Measurements from ENCODE around the gene ABTB1.

Gene ABTB1

DNA sequence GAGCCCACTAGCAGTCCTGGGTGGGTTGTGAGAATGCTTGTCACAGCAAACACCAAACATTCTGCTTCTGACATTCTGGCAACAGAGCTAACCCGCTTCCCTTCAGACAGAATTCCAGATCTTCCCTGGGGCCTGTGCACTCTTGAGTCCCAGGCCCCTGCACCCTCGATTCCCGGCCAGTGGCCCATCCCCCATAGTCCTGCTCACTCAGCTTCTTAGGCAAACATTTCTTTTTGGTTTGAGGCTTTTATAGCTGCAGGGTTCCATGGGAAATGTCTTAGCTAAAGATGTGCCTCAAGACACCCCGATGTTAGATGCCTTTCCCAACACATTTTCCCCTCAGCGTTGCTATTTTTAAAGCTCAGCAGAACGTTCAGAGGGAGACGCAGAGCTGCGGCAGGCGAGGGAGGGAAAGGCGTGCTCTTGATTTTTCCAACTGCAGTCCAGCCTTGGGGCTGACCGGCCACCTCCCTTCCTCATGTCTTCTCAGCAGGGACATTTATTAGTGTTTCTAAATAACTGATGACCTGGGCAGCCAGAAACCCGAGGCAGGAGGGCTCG is 35.2 kb downstream of the ABTB1 start:
- no peak for DNase-seq

DNA sequence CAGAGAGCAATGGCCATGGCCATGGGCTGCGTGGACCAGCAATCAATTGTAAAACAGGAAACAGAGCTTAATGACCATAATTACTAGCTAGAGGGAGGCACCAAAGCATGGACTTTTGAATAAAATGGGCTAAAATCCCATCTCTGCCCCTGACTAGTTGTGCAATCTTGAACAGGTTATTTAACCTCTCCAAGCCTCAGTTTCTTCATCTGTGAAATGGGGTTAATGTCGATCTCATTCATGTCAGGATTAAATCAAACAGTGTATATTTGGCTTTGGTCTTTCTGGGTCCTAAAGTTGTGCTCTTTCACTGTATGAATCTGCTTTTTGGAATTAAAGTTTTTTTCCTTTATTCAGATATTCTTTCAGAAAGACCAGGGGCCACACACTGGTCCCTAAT is 36.1 kb downstream of the ABTB1 start:
- no peak for DNase-seq

DNA sequence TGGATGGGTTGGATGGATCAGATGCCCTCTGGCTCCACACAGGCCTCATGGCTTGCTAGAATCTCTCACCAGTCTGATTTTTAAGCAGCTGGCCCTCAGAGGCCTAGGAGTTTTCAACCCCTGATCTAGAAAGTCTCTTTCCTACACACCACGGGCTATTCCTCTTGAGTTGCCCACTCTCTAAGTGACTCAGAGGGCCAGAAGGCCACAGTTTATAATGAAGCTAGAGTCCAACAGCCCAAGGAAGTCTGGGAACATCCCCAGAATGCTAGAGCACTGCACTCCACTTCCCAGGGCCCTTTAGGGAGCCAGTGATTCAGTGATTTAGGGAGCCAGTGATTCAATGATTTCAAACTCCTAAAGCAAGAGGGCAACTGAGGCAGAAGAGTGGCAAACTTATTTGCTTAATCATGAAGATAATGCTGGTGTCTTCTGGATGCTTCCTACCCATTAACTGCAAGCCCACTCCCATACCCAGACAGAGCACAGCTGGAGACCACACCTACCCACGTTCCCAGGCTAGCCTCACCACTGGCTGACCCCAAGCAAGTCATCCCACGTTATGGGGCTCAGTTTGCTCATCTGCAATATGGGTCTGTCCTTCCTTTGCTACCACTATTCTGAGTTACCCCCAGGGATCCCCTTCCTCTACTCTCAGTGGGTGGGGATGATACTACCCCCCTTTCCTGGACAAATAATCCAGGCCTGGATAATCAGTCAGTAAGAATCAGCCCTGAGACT is 36.7 kb downstream of the ABTB1 start:
- no peak for DNase-seq

DNA sequence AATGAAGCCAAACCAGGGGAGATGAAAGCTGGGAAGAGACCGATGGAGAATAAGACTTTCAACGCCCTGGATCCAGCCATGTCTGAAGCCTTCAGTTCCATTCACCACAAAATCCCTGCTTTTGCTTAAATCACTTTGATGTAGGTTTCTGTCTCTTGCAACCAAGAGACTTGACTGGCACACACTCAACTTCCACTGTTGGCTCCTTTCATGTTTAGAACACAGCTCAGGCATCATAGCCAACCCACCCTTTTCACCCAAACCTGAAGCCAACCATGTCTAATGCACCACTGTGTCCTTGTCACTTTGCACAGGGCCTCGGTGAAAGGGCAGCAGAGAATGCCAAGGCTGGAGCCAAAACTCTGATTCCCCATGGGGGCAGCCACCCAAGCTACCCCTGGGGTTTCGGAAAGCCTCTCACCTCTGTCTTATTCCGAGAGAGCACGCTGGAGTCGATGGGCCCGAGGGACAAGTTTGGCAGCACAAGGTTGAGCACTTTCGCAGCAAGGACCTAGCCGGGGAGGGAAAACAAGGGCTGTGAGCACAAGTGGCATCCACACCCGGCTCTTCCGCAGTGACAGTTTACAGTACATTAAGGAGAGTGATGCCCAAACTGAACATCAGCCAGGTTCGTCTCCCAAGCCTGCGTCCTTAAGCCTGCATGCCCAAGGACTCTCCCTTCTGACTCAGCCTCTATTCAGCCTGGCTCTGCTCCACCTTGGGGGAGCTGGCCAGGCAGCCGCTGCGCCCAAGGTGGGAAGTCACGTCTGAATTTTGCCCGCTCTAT is 37.6 kb downstream of the ABTB1 start:
- no peak for DNase-seq

DNA sequence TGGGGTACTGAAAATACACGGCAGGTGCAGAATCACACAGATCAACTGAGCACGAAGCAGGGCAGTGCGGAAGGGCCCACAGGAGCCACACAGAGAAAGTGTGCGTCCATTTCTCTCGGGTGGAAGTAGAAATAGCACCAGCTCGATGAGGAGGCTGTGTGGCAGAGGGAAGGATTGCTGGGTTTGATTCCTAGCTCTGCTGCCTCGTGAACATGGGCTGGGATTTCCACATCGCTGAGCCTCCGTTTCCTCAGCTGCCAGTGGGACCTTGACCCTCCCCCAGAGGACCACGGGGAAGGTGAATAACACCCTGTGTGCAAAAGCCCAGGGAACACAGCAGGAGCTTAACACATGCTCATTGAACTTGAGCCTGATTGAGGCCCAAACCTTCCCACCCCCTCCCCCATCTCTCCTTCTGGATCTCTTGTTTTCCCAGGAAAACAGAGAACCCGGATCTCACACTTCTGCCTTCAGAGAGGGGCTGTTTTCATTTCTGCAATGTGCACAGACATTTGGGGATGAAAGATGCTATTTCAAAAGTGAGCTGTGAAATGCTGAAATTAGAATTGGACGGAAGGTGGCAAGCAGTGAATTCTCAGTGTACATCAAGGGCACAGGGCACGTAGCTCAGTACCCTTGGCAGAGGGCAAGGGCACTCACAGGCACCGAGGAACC is 38.4 kb downstream of the ABTB1 start:
- no peak for DNase-seq

DNA sequence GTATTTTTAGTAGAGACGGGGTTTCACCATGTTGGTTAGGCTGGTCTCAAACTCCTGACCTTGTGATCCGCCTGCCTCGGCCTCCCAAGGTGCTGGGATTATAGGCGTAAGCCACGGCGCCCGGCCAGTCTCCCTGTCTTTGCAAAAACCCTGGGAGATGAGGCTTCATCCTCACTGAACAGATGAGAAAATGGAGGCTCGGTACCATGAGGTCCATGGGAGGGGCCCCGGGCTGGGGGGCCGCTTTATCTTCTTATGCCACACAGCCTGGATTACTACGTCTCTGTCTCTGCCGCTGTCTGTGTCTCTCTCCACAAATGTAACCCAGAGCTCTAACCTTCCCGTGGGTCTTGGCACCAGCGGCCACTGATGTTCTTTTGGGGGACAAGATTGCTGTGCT is 39.1 kb downstream of the ABTB1 start:
- no peak for DNase-seq

DNA sequence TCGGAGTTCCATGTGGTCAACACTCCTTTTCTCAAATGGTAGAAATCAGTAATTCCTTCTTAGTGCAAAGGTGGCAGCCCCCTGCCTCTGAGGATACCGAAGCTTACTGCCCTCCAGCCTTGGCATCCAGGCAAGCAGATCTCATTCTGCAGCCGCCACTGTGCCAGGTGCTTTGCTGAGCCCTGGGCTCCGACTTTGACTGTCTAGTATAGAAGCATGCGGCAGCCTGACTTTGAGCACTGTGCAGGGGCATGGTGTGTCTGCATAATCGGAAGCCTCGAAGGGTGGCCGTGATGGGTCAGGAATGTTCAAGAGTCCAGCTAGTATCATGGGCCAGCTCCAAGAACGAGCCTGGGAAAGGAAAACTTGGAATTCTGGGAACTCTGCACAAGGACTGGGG is 39.7 kb downstream of the ABTB1 start:
- no peak for DNase-seq

DNA sequence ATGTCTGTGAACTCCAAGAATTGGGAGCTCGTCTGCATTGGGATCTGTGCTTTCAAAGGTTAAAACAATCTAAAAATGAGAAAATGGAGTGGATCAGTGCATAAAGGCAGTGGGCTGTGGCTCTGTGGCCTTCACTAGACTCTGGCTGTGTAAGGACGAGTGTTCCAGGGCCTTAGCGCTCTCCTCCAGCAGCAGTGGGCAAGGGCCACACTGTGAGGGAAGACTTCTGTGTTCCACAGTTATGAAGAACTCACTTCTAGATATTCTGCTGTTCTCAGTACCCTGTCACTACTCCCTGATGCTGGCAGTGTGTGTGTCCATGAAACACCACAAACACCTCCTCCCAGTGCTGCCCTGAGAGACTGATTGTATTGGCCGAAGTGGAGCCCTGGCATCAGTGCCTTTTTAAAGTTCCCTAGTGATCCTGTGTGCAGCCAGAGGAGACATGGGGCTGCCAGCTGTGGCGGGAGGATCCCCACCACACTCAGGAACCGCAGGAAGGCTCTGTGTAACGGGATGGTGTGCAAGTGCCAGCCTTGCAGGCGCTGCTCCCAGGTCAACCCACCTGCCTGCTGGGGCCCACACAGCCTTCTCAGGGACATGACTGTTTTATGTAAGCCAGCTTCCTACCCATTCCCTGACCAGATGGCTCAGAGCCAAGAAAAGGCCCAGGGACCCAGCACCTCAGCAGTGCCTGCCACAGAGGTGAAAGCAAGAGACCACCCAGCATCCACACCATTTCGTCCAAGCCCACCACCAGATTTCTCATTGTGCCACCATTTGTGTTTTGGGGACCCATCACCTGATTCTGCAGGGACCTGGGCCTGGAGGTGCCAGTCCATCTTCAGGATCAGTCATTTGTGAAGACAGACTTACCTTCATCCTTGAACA is 40.4 kb downstream of the ABTB1 start:
- DNase-seq: no peak

DNA sequence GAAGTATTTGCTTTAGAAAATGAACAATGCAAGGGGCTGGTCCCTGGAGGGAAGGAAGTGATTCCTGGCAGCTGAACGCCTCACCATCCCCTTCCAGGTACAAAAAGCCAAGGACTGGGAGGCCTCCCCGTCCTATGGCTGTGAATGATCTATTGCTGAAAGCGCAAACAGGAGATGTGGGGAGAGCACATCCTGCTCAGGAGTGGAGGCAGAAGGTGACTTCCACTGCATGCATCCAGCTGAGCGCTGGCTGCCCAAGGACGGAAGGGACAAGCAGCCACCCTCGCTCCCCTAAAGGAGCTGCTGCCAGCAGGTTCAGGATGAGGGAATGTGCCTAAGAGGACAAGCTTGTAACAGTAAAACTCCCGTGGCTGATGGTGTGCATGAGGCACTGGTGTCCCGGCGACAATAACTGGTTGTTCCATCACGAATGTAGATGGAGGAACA is 41.4 kb downstream of the ABTB1 start:
- no peak for DNase-seq

DNA sequence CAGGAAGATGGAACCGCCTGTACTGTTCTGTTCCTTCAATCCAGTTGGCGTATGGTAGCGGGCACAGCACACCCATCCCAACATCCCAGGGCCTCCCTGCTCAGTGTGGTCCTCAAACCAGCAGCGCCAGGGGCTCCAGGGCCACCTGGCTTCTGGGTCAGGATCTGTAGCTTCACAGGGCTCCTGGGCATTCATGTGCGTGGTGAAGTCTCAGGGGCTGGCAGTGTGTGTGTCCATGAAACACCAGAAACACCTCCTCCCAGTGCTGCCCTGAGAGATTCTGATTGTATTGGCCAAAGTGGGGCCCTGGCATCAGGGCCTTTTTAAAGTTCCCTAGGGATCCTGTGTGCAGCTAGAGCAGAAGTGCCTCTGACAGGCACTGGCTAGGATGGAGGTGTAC is 42.1 kb downstream of the ABTB1 start:
- DNase-seq: no peak

DNA sequence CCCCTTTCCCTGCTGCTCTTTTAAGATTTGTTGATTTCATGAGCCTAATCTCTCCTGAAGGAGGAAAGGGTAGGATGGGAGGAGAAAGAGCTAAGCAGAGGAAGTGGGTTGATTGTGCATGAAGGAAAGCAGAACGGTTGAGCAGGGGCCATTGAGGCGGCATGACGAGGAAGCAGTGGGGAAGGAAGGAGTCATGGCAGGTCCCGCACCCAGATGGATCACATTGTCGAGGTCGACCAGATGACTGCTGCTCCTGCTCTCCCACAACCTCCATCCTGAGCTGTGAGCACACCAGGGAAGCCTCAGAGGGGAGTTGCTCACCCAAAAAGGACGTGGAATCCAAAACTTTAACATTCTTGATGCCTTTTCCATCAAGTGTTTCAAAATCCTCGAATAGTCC is 42.8 kb downstream of the ABTB1 start:
- no peak for DNase-seq

DNA sequence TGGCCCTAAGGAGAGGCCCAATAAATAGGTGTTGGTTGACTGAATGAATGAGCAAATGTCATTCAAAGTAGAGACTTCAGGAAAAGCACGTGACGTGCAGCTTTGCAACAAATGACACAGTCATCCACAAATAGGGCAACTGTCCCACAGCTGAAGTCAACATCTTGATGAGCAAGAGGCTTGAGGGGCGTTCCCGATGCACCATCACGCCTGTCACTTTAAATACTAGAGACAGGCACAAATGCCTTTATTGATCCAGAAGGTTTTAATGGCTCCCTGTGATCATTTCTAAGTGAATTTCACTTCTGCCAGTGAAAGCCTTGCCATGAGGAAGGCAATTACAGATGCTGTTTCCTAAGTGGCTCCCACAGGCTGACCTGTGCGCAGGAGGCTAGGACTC is 43.6 kb downstream of the ABTB1 start:
- DNase-seq: no peak

DNA sequence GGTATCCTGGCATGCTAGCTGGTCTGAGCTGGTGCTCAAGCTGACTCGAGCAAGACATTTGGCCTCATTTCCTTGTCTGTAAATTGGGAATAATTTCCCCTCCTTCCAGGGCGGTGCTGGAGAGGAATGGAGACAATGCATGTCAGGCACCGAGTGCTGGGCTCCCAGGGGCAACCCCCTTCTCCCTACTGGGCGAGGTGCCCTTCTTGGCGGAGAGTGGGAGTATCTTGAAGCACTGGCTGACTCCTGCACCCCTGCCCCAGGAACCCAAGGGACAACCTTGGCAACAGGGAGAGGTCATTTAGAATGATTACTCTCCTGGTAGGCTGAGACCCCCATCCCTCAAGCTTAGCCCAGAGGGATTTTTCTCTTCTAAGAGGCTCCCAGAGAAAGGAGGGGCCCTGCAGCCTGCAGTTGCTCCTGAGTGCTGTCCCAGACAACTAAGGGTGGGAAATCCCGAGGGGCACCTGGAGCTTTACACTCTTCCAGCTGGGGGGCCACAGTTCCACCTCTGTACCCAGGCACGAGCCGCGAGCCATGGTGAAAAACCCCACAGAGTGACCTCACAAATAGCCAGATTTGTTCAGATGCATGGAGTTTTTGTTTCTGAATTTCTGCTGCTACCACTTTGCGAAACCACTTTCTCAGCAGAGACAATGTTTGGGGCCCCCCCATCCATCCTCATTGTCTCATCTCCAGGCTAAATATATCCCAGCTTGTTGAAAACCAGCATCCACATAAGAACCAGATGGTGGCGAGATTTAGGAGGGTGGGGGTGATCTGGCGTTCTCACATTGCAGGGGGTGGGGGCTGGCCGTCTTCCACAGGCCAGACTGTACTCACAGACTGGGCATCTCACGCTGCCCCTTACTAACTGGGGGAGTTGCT is 44.8 kb downstream of the ABTB1 start:
- no peak for DNase-seq

DNA sequence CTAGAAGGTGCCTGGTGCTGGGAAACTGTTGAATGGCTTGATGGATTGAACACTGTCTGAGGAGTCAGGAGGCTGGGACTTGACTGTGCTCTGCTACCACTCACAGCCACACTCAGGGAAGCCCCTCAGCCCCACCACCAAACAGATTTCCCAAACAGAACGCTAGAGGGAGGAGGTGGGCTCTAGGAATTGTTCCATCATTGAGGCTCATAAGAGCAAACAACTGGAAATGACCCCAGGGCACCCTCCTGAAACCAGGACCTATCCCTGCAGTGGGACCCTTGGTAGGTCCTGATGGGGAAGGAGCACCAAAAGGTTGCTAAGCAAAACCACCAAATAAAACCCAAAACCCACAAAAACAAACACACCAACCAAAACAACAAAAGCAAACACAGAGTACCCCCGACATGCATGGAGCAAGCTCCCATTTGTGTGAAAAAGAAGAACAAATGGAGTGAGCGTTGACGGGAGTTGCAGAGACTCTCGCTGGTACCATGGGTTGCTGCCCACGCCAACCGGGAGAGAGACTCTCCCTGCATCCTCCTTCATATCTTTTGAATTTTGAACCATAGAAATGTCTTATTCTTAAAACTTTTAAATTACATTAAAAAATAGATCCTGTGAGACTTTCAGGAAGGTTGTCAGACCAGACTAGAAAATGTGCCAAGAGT is 45.6 kb downstream of the ABTB1 start:
- DNase-seq: no peak

DNA sequence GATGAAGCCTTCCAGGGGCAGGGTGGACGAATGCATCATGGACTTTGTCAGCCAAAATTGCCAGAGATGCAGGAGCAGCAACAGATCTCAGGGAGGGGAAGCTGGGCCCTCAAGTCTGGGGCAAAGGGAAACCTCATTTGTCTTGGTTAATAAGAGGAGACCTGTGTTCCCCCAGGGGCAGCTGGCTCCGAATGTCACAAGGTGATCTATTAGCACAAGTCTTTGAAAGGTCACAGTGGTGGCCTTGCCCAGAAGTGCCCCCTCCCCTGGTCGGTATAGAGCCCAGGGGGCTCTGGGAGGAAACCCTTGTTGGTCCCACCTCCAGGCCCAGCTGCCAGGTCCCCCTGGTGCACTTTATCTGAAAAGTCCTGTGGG is 46.2 kb downstream of the ABTB1 start:
- no peak for DNase-seq

DNA sequence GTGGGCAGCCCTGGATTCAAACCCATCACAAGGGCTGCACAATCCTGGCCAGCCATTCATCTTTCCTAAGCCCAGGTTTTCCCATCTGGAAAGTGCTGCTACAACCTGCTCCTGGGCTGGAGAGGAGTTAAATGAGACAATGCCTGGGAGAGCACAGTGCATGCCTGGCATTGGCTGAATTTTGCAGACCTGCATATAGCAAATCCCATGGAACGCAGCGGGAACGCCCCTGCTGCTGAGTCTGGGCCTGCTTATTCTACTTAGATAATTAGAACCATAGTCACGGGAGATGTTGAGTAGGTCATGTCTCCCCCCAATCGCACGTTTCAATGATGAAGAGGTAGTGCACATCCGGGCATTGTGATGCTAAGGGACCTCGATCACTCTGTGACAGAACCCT is 46.6 kb downstream of the ABTB1 start:
- no peak for DNase-seq

DNA sequence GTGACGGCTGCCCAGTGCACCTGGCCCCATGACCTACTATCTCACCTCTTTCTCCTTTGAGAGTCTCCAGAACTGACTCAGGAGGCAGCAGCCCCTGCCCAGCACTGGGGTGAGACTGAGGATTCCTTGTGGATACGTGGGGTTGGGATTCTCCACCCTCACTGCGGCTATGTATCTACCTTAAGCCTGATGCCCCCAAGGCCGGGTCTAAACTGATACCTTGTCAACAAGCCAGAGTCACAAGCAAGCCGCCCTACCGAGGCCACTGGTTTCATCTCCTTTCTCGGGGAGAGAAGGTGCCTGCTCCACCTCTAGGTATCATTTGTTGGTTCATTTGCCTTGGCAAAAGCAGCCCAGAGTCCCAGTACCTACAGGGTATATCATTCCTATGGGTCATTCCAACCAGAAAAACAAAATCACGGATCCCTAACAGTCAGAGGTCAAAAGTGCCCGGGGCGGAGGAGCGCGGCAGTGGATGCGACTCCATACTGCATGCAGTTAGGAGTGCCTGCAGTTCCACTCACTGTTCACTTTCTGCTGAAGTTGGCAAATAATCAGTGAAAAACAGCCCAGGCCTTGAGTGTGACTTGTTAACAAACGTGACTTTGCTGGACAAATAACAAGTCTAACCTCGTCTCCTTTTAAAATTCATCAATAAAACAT is 47.5 kb downstream of the ABTB1 start:
- no peak for DNase-seq

DNA sequence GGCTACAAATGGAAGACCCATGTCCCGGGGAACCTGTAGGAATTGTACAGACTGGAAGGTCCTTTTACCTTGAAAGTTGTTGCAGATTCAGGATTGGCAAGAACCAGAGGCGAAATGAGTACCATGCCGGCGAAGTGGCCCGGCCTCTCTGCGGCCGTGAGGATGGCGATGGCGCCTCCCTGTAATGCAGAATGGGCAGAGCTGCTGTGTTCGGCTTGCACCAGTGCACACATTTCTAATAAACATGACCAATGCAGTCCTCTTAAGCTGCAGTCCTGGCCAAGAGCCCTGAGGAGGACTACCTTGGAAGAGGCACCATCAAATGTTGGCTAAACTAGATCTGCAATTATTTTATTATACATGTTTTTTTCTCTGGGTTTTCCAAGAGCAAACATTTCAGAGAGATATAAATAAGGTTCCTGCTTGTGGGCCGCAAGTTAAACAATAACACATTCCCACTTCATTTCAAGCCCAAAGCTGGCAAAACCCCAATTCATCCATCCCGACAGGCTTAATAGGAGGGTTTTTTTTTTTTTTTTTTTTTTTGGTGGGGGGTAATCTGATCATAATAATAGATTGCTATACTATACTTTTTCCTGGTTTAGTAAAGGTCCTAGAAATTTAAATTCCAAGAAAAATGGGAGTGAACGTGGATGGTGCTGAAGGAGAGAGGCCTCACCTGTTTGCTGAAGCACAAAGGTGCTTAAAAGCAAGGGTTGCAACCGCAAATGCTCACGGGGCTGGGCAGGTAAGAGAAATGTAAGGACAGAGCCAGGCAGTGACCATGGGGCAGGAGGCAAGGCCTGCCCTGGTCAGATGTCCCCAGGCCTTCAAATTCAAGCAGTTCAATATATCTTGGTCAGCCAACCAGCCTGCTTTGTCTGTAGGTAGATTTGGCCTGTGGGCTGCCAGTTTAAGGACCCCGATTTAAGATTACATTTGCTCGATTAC is 48.5 kb downstream of the ABTB1 start:
- no peak for DNase-seq

DNA sequence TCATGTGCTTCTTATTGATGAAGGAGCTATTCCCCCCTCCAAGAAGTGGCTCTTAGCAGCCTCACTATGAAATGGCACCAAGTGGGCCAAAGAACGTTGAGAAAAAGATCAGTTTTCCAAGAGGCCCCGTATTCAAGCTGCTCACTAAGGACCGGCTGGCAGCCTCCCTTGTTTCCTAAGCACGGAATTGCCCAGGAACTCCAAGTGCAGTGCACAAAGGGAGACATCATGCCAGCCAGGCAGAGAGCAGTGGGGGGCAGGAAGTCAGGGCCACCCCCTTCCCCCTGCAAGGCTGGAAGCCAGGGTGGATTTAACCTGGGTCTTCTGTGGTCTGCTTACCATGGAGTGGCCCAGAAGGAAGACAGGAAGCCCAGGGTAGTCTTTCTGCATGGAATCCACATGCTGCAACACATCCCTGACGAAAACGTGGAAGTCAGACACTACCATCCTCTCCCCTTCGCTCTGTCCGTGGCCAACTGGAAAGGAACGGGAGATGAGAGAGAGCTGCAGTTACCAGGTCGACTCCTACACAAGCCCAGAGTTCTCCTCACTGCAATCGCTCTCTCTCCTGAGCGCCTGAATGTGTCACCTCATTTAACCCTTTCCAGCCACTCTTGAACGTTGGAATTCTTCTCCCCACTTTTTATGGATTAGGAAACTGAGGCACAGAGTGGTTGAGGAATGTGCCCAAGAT is 49.5 kb downstream of the ABTB1 start:
- no peak for DNase-seq
